Skeletal muscle tissue (tissue), 4 donors: ENCODE measurements around the gene RMI2. TPM values are rescaled to one million over a fixed set of nuclear protein-coding genes. Genes with fewer than 3 reads are reported as not detected.

ENCODE experiments used
- H3K27ac ChIP-seq: one replicate; pipeline ENCODE4 v1.7.0; 2013; ENCODE audit warnings: mild to moderate bottlenecking, low read depth, low read length, inconsistent platforms
- H3K27me3 ChIP-seq, 3 donors: one replicate each; pipeline ENCODE4 v1.7.0; 2013; ENCODE audit warnings: low read length in 3 of 3; ENCODE audit not compliant: control insufficient read depth in 3 of 3, insufficient read depth in 3 of 3
- H3K36me3 ChIP-seq, 3 donors: one replicate each; pipeline ENCODE4 v1.7.0; 2013; ENCODE audit warnings: low read length in 3 of 3; ENCODE audit not compliant: control insufficient read depth in 3 of 3, insufficient read depth in 3 of 3
- H3K4me1 ChIP-seq, 3 donors: one replicate each; pipeline ENCODE4 v1.7.0; 2013; ENCODE audit warnings: low read length in 3 of 3, mild to moderate bottlenecking in 3 of 3; ENCODE audit not compliant: control insufficient read depth in 3 of 3, insufficient read depth in 3 of 3
- H3K4me3 ChIP-seq, 3 donors: one replicate each; pipeline ENCODE4 v1.7.0; 2013; ENCODE audit warnings: low read length in 3 of 3
- H3K9ac ChIP-seq, 3 donors: one replicate each; pipeline ENCODE4 v1.7.0; 2013; ENCODE audit warnings: low read length in 3 of 3, mild to moderate bottlenecking in 3 of 3, moderate library complexity in 2 of 3, low read depth in 1 of 3
- H3K9me3 ChIP-seq, 3 donors: one replicate each; pipeline ENCODE4 v1.7.0; 2013; ENCODE audit warnings: low read length in 3 of 3; ENCODE audit not compliant: control insufficient read depth in 3 of 3
- total RNA-seq: library from RNA; depleted of rRNA; stranded (reverse); fragments of >200 nt; gene quantifications from one replicate; pipeline ENCODE4 v1.2.3, GENCODE V29; 2014
- donor health status: Osteomylitis.

The RMI2 gene
- total RNA-seq, 1 donor from 2014 or later, result 5.7 TPM

GRCh38 chr16:11380836-11381235 is 35.6 kb downstream of the RMI2 start:
- H3K4me3 ChIP-seq, result no peak overlapping the region
- H3K9ac ChIP-seq, result no peak overlapping the region
- H3K4me1 ChIP-seq, result no peaks in the 10 kb centered on the region
- no peaks in the 10 kb centered on the region for H3K27me3 ChIP-seq
- no peaks in the 10 kb centered on the region for H3K9me3 ChIP-seq
- peaks cover 0 to 3% (median 0%) of the 10 kb centered on the region in 3 donors for H3K36me3 ChIP-seq
- no peak overlapping the region for H3K27ac ChIP-seq

GRCh38 chr16:11383481-11384183 is 38.4 kb downstream of the RMI2 start:
- Histone ChIP-seq H3K27me3 (peaks cover 0 to 2% (median 0%) of the 10 kb centered on the region in 3 donors), H3K9me3 (no peaks in the 10 kb centered on the region), H3K4me3 (no peak overlapping the region), H3K27ac (no peak overlapping the region), H3K4me1 (peaks cover 0 to 4% (median 0%) of the 10 kb centered on the region in 3 donors), H3K9ac (no peak overlapping the region), H3K36me3 (peaks cover 0 to 3% (median 0%) of the 10 kb centered on the region in 3 donors)

- Histone ChIP-seq H3K36me3 (peaks cover 0 to 3% (median 0%) of the 10 kb centered on the region in 3 donors), H3K27me3 (peaks cover 0 to 2% (median 0%) of the 10 kb centered on the region in 3 donors)
Measured at GRCh38 chr16:11384184-11384955, 39.1 kb downstream of the RMI2 start.

GRCh38 chr16:11384956-11385586 is 39.8 kb downstream of the RMI2 start:
- H3K9ac ChIP-seq, result no peak overlapping the region
- H3K4me3 ChIP-seq, result no peak overlapping the region
- H3K4me1 ChIP-seq, result peaks cover 0 to 4% (median 0%) of the 10 kb centered on the region in 3 donors
- peaks cover 0 to 3% (median 0%) of the 10 kb centered on the region in 3 donors for H3K36me3 ChIP-seq
- no peak overlapping the region for H3K27ac ChIP-seq
- H3K9me3 ChIP-seq, result no peaks in the 10 kb centered on the region
- peaks cover 0 to 2% (median 0%) of the 10 kb centered on the region in 3 donors for H3K27me3 ChIP-seq

More at GRCh38 chr16:11384184-11384955, 39.1 kb downstream of the RMI2 start:
- H3K9ac ChIP-seq, result no peak overlapping the region
- H3K27ac ChIP-seq, result no peak overlapping the region
- H3K4me3 ChIP-seq, result no peak overlapping the region
- H3K4me1 ChIP-seq, result peaks cover 0 to 4% (median 0%) of the 10 kb centered on the region in 3 donors
- no peaks in the 10 kb centered on the region for H3K9me3 ChIP-seq

GRCh38 chr16:11386054-11386680 is 40.9 kb downstream of the RMI2 start:
- H3K27me3 ChIP-seq, result peaks cover 0 to 2% (median 0%) of the 10 kb centered on the region in 3 donors
- peaks cover 0 to 3% (median 0%) of the 10 kb centered on the region in 3 donors for H3K36me3 ChIP-seq
- H3K27ac ChIP-seq, result no peak overlapping the region
- no peak overlapping the region for H3K9ac ChIP-seq
- H3K4me1 ChIP-seq, result peaks cover 0 to 4% (median 0%) of the 10 kb centered on the region in 3 donors
- no peak overlapping the region for H3K4me3 ChIP-seq
- no peaks in the 10 kb centered on the region for H3K9me3 ChIP-seq

- Histone ChIP-seq H3K36me3 (peaks cover 0 to 3% (median 0%) of the 10 kb centered on the region in 3 donors), H3K27me3 (peaks cover 0 to 2% (median 0%) of the 10 kb centered on the region in 3 donors), H3K4me1 (peaks cover 0 to 7% (median 4%) of the 10 kb centered on the region in 3 donors), H3K27ac (no peak overlapping the region), H3K9ac (peak overlapping the region in 1 of 3 donors; percentile 45), H3K4me3 (no peak overlapping the region), H3K9me3 (no peaks in the 10 kb centered on the region)
Measured at GRCh38 chr16:11386791-11387546, 41.7 kb downstream of the RMI2 start.

GRCh38 chr16:11389083-11389482 is 43.8 kb downstream of the RMI2 start:
- Histone ChIP-seq H3K9ac (no peak overlapping the region), H3K27me3 (peaks cover 0 to 2% (median 0%) of the 10 kb centered on the region in 3 donors), H3K4me1 (peaks cover 0 to 11% (median 9%) of the 10 kb centered on the region in 3 donors), H3K36me3 (no peaks in the 10 kb centered on the region), H3K4me3 (no peak overlapping the region), H3K27ac (no peak overlapping the region), H3K9me3 (no peaks in the 10 kb centered on the region)

- Histone ChIP-seq H3K9me3 (no peaks in the 10 kb centered on the region), H3K36me3 (no peaks in the 10 kb centered on the region), H3K27me3 (peaks cover 0 to 2% (median 0%) of the 10 kb centered on the region in 3 donors), H3K27ac (no peak overlapping the region), H3K4me1 (peaks cover 0 to 17% (median 13%) of the 10 kb centered on the region in 3 donors), H3K4me3 (no peak overlapping the region), H3K9ac (no peak overlapping the region)
Measured at GRCh38 chr16:11389631-11390565, 44.6 kb downstream of the RMI2 start.
